Measurements from ENCODE around the gene CCNY.

- TF ChIP-seq EZH2 (IDR thresholded peaks at IDR 0.05; ENCODE audit: borderline replicate concordance, low read length) (no peak), CTCF (conservative IDR thresholded peaks at IDR 0.05 in 1 of 2, IDR thresholded peaks at IDR 0.05 in 1 of 2; ENCODE audit: extremely low read depth in 1 of 2, insufficient read depth in 1 of 2, low read depth in 1 of 2, low read length in 2 of 2) (no peak)
Measured at GRCh38 chr10:35306852-35307251, 29.5 kb upstream of the CCNY start.

Data from mammary epithelial cell (primary cell).